Gastrocnemius medialis (tissue), 4 donors: ENCODE results near the gene CORIN. TPM values are rescaled to one million over a fixed set of nuclear protein-coding genes. Genes with fewer than 3 reads are reported as not detected.

Experiments used
- ATAC-seq, 2 donors: fragments of 150-250 bp; one replicate each; pipeline ENCODE4 v1.9.1; 2016
- DNase-seq, 2 donors: peaks; one replicate each; pipeline ENCODE4 v3.0.0-alpha.2; 2019
- H3K27ac ChIP-seq, 4 donors: fragments of 200-600 bp; sonication (generic); 1 replicate in 1 of 4; 2 replicates in 3 of 4; pipeline ENCODE4 v1.5.1; 2016 to 2018; ENCODE audit warnings: mild to moderate bottlenecking in 2 of 4, moderate library complexity in 1 of 4
- H3K27me3 ChIP-seq, 3 donors: fragments of 200-600 bp; sonication (generic) in 2 of 3; 1 replicate in 1 of 3; 2 replicates in 2 of 3; pipeline versions ENCODE4 v1.5.1 to v1.6.0; 2016 to 2019; ENCODE audit warnings: mild to moderate bottlenecking in 1 of 3, moderate library complexity in 1 of 3
- H3K36me3 ChIP-seq, 2 donors: fragments of 200-600 bp; sonication (generic) in 1 of 2; one replicate each; pipeline ENCODE4 v1.5.1; 2017 to 2018
- H3K4me1 ChIP-seq, 2 donors: fragments of 200-600 bp; sonication (generic) in 1 of 2; one replicate each; pipeline ENCODE4 v1.5.1; 2016 to 2017; ENCODE audit warnings: mild to moderate bottlenecking in 2 of 2
- H3K4me3 ChIP-seq, 4 donors: fragments of 200-600 bp; sonication (generic) in 3 of 4; 1 replicate in 1 of 4; 2 replicates in 3 of 4; pipeline ENCODE4 v1.5.1; 2016 to 2019; ENCODE audit warnings: mild to moderate bottlenecking in 2 of 4
- H3K9me3 ChIP-seq, 3 donors: fragments of 200-600 bp; sonication (generic) in 2 of 3; 1 replicate in 1 of 3; 2 replicates in 2 of 3; pipeline ENCODE4 v1.5.1; 2016 to 2019
- POLR2A ChIP-seq, 2 donors: fragments of 450-650 bp; IDR thresholded peaks; one replicate each; pipeline ENCODE4 v1.6.1; 2017; ENCODE audit warnings: antibody characterized with exemption in 2 of 2, mild to moderate bottlenecking in 2 of 2, moderate library complexity in 2 of 2
- in situ Hi-C, 4 donors: fragments of 200-750 bp; cut with MboI; loops; one replicate each; pipeline versions ENCODE4 v1.15.0 to v1.8.0; 2017; ENCODE audit warnings: low sequenced_read_pairs in 4 of 4
- intact Hi-C: fragments of 100-400 bp; cut with DNase I; formaldehyde crosslinking; loops from one replicate; pipeline ENCODE4 v1.15.1; 2023; ENCODE audit warnings: low total_unique reads
- total RNA-seq, 4 donors: library from RNA; depleted of rRNA; stranded (reverse); fragments of >200 nt; gene quantifications; one replicate each; pipeline versions ENCODE4 v1.1.0 to v1.2.3, GENCODE V29; 2016
- TF ChIP-seq, protein P1 (sequence below), 5 experiments: fragments of 450-650 bp in 3 of 5; fragments of 200-600 bp in 2 of 5; sonication (generic) in 2 of 5; IDR thresholded peaks in 4 of 5; conservative IDR thresholded peaks in 1 of 5; 1 replicate in 4 of 5; 2 replicates in 1 of 5; pipeline ENCODE4 v1.5.1; 2016 to 2019; ENCODE audit warnings: antibody characterized with exemption in 5 of 5, mild to moderate bottlenecking in 3 of 5, moderate library complexity in 3 of 5

The CORIN gene
- total RNA-seq, 4 donors from 2014 or later = 0.49 to 0.70 TPM; not detected in 2

DNA sequence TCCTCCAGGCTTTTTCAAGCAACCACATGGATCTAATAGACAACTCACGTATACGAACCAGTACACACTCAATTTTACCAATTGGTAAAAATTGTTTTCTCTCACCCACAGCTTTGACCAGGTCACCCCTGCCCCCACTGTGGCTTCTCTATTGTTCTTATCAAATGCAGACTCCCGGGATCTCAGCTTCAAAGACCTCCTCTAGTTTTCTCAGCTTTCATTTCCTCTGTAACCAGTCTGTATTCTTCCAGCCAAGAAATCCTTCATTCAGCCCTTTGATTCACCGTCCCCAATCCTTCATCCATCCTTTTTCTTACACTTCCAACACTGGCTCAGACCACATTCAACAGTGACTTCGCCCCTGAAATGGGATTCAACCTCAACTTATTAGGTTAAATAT lies 120.7 kb downstream of the CORIN start:
- no peak overlapping the region for H3K27ac ChIP-seq
- no peaks in the 10 kb centered on the region for H3K36me3 ChIP-seq
- ATAC-seq (no peak), DNase-seq (no peak)
- intact Hi-C loops = no loop called here
- no peak overlapping the region for H3K4me3 ChIP-seq
- peaks cover 0 to 2% (median 0%) of the 10 kb centered on the region in 3 donors for H3K27me3 ChIP-seq
- in situ Hi-C loops = no loop called here
- H3K9me3 ChIP-seq = no peaks in the 10 kb centered on the region
- no peaks in the 10 kb centered on the region for H3K4me1 ChIP-seq
- TF ChIP-seq, protein P1, sequence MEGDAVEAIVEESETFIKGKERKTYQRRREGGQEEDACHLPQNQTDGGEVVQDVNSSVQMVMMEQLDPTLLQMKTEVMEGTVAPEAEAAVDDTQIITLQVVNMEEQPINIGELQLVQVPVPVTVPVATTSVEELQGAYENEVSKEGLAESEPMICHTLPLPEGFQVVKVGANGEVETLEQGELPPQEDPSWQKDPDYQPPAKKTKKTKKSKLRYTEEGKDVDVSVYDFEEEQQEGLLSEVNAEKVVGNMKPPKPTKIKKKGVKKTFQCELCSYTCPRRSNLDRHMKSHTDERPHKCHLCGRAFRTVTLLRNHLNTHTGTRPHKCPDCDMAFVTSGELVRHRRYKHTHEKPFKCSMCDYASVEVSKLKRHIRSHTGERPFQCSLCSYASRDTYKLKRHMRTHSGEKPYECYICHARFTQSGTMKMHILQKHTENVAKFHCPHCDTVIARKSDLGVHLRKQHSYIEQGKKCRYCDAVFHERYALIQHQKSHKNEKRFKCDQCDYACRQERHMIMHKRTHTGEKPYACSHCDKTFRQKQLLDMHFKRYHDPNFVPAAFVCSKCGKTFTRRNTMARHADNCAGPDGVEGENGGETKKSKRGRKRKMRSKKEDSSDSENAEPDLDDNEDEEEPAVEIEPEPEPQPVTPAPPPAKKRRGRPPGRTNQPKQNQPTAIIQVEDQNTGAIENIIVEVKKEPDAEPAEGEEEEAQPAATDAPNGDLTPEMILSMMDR (IDR thresholded peaks at IDR 0.05 in 4 of 5, conservative IDR thresholded peaks at IDR 0.05 in 1 of 5) = no peak
- TF ChIP-seq POLR2A (IDR thresholded peaks at IDR 0.05) = no peak

DNA sequence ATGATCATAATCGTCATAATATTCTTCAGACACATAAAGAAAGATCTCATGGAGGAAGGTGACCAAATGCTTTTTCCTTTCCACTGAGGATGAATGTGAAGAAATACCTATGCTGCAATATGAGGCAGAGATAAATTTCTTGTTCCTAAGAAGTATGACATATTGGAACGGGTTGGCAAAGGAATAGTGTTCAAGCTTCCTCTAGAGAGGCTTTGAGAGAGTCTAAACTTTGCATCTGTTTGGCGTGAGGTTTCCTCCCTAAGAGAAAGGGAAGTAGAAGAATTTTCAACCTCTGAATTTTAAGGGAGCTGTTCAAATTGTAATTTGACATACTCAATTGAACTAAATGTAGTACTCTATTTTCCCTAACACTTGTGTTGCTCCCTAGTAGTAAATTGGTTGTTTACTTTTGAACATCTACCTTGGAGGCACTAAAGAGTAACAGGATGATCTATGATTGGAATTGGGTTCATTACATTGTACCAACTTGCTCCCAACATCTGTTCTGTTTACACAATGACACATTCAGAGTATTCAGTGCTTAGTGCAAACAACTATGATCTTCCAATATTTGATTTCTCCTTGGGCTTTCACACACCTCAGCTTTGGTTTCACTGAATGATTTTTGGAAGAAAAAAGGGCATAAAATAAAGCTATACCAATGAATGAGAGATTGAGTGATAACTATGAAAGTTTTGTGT lies 122.0 kb downstream of the CORIN start:
- H3K9me3 ChIP-seq = no peaks in the 10 kb centered on the region
- no peak for ATAC-seq
- TF ChIP-seq, protein P1 (IDR thresholded peaks at IDR 0.05 in 4 of 5, conservative IDR thresholded peaks at IDR 0.05 in 1 of 5) = no peak
- no peak for TF ChIP-seq POLR2A (IDR thresholded peaks at IDR 0.05)
- H3K27ac ChIP-seq = no peak overlapping the region
- in situ Hi-C loops = no loop called here
- H3K4me3 ChIP-seq = no peak overlapping the region
- no peak for DNase-seq
- H3K27me3 ChIP-seq = peaks cover 0 to 2% (median 0%) of the 10 kb centered on the region in 3 donors
- H3K36me3 ChIP-seq = no peaks in the 10 kb centered on the region
- no peaks in the 10 kb centered on the region for H3K4me1 ChIP-seq
- intact Hi-C loops = no loop called here

DNA sequence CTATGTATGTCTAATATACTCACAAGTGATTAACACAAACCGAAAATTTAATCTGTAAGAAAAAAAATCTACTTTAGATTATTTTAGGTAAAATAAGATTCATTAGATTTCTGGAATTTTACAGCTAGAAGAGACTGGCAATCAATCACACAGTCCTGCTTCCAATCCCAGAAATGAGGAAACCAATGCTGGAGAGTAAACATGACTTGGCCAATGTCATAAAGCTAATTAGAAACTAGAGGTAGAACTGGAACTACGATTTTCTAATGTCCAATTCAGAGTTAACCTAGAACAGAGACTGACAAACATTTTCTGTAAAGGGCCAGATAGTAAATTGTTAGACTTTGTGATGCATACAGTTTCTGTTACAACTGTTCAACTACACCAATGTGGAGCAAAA lies 123.6 kb downstream of the CORIN start:
- DNase-seq (no peak), ATAC-seq (no peak)
- peaks cover 0 to 2% (median 0%) of the 10 kb centered on the region in 3 donors for H3K27me3 ChIP-seq
- H3K4me3 ChIP-seq = no peak overlapping the region
- no peak overlapping the region for H3K27ac ChIP-seq
- no peaks in the 10 kb centered on the region for H3K9me3 ChIP-seq
- no peak for TF ChIP-seq POLR2A (IDR thresholded peaks at IDR 0.05)
- TF ChIP-seq, protein P1 (IDR thresholded peaks at IDR 0.05 in 4 of 5, conservative IDR thresholded peaks at IDR 0.05 in 1 of 5) = no peak
- H3K4me1 ChIP-seq = no peaks in the 10 kb centered on the region
- intact Hi-C loops (no loop called here), in situ Hi-C loops (no loop called here)
- H3K36me3 ChIP-seq = no peaks in the 10 kb centered on the region

DNA sequence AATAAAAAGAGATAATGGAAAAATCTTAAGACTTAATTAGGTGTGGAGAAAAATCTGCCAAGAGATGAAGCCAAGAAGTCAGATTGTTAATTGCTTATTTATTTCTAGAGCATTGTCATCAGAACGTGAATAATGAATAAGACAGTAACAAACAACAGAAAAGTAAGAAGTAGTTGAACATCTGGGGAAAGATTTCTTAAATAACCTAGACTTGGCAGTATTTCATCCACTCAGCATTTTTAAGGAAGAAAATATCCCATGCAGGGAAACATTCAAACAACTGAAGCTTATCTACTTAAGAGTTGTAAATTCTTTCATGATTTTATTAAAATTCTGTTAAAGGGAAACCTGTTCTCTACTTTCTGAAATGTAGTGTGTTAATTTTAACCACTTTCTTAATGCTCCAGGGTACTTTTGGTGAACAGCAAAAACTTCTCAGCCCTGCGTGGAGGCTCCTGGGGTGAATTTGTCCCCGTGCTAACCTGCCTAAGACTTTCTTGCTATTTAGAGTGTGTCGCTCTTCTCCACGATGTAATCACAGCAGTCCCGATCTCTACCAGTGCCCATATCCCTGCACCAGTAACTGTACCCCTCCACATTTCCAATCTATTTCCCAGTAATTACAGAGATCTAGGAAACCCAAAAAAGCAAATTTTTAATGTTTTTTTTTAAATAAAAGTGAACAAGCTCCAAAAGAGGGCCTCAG lies 124.6 kb downstream of the CORIN start:
- ATAC-seq (no peak), DNase-seq (no peak)
- H3K9me3 ChIP-seq = no peaks in the 10 kb centered on the region
- TF ChIP-seq POLR2A (IDR thresholded peaks at IDR 0.05) = no peak
- TF ChIP-seq, protein P1 (IDR thresholded peaks at IDR 0.05 in 4 of 5, conservative IDR thresholded peaks at IDR 0.05 in 1 of 5) = no peak
- H3K27ac ChIP-seq = no peak overlapping the region
- H3K4me1 ChIP-seq = no peaks in the 10 kb centered on the region
- in situ Hi-C loops = no loop called here
- intact Hi-C loops = no loop called here
- peaks cover 0 to 2% (median 0%) of the 10 kb centered on the region in 3 donors for H3K27me3 ChIP-seq
- H3K36me3 ChIP-seq = no peaks in the 10 kb centered on the region
- no peak overlapping the region for H3K4me3 ChIP-seq
